Keratinocyte (primary cell): ENCODE results near the gene AGAP1.

Experiments
- CTCF ChIP-seq, 3 experiments: IDR thresholded peaks in 1 of 3; conservative IDR thresholded peaks in 1 of 3; optimal IDR thresholded peaks in 1 of 3; 2 replicates in 2 of 3; 3 replicates in 1 of 3; pipeline versions ENCODE3 to v1.5.1; 2011; ENCODE audit warnings: low read length in 3 of 3, mild to moderate bottlenecking in 3 of 3, moderate library complexity in 2 of 3, control low read depth in 1 of 3, inconsistent platforms in 1 of 3; ENCODE audit not compliant: insufficient read depth in 2 of 3; ENCODE audit errors: extremely low read depth in 1 of 3
- EZH2 ChIP-seq: IDR thresholded peaks from one replicate; pipeline ENCODE4 v1.6.1; 2012; ENCODE audit warnings: inconsistent platforms, mild to moderate bottlenecking, low read length, moderate library complexity

- TF ChIP-seq CTCF (optimal IDR thresholded peaks at IDR 0.05 in 1 of 3, IDR thresholded peaks at IDR 0.05 in 1 of 3, conservative IDR thresholded peaks at IDR 0.05 in 1 of 3; ENCODE audit: extremely low read depth in 1 of 3, insufficient read depth in 2 of 3, low read length in 3 of 3) (no peak), EZH2 (no peak)
Observed at GRCh38 chr2:236046715-236047114, 552.9 kb downstream of the AGAP1 start.
